SK-N-MC (cell line): ENCODE data around the gene ARHGAP22.

Experiments
- EZH2 ChIP-seq: fragments of 200-600 bp; sonication (generic); IDR thresholded peaks from one replicate; pipeline ENCODE4 v1.6.1; 2017; ENCODE audit warnings: antibody characterized with exemption
- FOXP2 ChIP-seq: optimal IDR thresholded peaks from 2 replicates; pipeline ENCODE3; 2011; ENCODE audit warnings: mild to moderate bottlenecking, moderate library complexity; ENCODE audit not compliant: insufficient read depth; ENCODE audit errors: extremely low read length, control extremely low read depth
- POLR2AphosphoS5 ChIP-seq: IDR thresholded peaks from 2 replicates; pipeline ENCODE4 v1.6.1; 2012; ENCODE audit warnings: mild to moderate bottlenecking, low read depth, low read length, borderline replicate concordance

GRCh38 chr10:48477141-48477540 lies 127.7 kb downstream of the ARHGAP22 start:
- TF ChIP-seq EZH2 (no peak), POLR2AphosphoS5 (no peak), FOXP2 (no peak)
